Vagina (tissue), 2 donors: ENCODE measurements around the gene KCNK16. TPM values are rescaled to one million over a fixed set of nuclear protein-coding genes. Genes with fewer than 3 reads are reported as not detected.

Source experiments
- DNase-seq, 2 donors: peaks; one replicate each; pipeline ENCODE4 v3.0.0-alpha.2; 2017; ENCODE audit errors: extremely low spot score in 2 of 2
- H3K27ac ChIP-seq: fragments of 200-600 bp; sonication (generic); one replicate; pipeline ENCODE4 v1.5.1; 2019
- H3K27me3 ChIP-seq: fragments of 200-600 bp; sonication (generic); one replicate; pipeline ENCODE4 v1.5.1; 2019
- H3K36me3 ChIP-seq, 2 donors: fragments of 200-600 bp; sonication (generic); one replicate each; pipeline ENCODE4 v1.5.1; 2017 to 2019
- H3K4me1 ChIP-seq: fragments of 200-600 bp; sonication (generic); one replicate; pipeline ENCODE4 v1.5.1; 2019
- H3K4me3 ChIP-seq, 2 donors: fragments of 200-600 bp; sonication (generic); 1 replicate in 1 of 2; 2 replicates in 1 of 2; pipeline ENCODE4 v1.5.1; 2016 to 2019
- H3K9me3 ChIP-seq: fragments of 200-600 bp; sonication (generic); one replicate; pipeline ENCODE4 v1.5.1; 2019
- POLR2A ChIP-seq, 2 donors: fragments of 450-650 bp; IDR thresholded peaks; one replicate each; pipeline ENCODE4 v1.6.1; 2017; ENCODE audit warnings: antibody characterized with exemption in 2 of 2, mild to moderate bottlenecking in 2 of 2, moderate library complexity in 2 of 2
- POLR2AphosphoS5 ChIP-seq, 2 donors: sonication (generic); formaldehyde crosslinking; IDR thresholded peaks; one replicate each; pipeline ENCODE4 v1.9.0; 2017; ENCODE audit warnings: antibody characterized with exemption in 2 of 2, mild to moderate bottlenecking in 2 of 2, low read depth in 1 of 2; ENCODE audit not compliant: insufficient read depth in 1 of 2
- intact Hi-C: fragments of 100-400 bp; cut with DNase I; formaldehyde crosslinking; loops from one replicate; pipeline ENCODE4 v1.15.1; 2023
- total RNA-seq: library from RNA; depleted of rRNA; stranded (reverse); fragments of >200 nt; gene quantifications from one replicate; pipeline ENCODE4 v1.2.3, GENCODE V29; 2016
- TF ChIP-seq, protein P1 (sequence below), 3 experiments: fragments of 450-650 bp in 2 of 3; fragments of 200-600 bp in 1 of 3; sonication (generic) in 1 of 3; IDR thresholded peaks; one replicate each; pipeline ENCODE4 v1.5.1; 2017 to 2019; ENCODE audit warnings: antibody characterized with exemption in 3 of 3, mild to moderate bottlenecking in 2 of 3, moderate library complexity in 2 of 3

KCNK16 gene
- total RNA-seq, 1 donor from 2014 or later: not detected

DNA sequence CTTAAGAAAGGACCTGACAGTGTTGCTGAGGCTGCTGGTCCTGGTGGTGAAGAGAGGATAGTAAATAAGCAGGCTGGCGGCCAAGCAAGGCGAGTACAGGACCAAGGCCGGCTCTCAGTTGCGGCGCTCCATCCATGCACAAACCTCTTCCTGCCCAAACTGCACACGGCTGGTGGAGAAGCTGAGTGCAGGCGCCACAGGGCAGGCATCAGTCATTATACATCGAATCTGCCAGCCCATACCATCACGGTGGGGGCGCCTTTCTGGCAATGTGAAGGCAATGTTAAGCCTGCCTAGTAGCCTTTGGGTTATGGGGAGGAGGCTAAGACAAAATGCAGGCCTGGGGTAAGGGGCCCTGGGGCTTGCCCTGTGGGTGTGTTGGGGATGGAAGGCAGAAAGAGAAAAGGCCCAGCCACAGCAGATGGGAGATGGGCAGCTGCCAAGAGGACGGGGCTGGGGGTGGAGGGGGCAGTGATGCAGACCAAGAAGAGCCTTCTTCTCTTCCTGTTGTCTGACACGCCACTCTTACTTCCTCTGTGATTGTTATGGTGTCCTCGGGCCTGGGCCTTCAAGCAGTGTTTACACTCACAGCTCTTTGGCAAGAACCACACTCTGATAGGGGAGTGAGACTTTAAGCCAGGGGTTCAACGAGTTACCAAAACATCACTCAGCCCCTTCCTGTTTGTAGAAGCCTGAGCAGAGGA lies 20.3 kb upstream of the KCNK16 start:
- DNase-seq: no peak
- Histone ChIP-seq H3K36me3 (no peaks in the 10 kb centered on the region), H3K27ac (no peak overlapping the region), H3K4me1 (no peaks in the 10 kb centered on the region), H3K27me3 (no peaks in the 10 kb centered on the region), H3K4me3 (no peak overlapping the region), H3K9me3 (no peaks in the 10 kb centered on the region)
- intact Hi-C loops: no loop called here
- TF ChIP-seq POLR2A (IDR thresholded peaks at IDR 0.05) (no peak), POLR2AphosphoS5 (IDR thresholded peaks at IDR 0.05; ENCODE audit: insufficient read depth in 1 of 2, low read depth in 1 of 2) (no peak)
- TF ChIP-seq, protein P1, sequence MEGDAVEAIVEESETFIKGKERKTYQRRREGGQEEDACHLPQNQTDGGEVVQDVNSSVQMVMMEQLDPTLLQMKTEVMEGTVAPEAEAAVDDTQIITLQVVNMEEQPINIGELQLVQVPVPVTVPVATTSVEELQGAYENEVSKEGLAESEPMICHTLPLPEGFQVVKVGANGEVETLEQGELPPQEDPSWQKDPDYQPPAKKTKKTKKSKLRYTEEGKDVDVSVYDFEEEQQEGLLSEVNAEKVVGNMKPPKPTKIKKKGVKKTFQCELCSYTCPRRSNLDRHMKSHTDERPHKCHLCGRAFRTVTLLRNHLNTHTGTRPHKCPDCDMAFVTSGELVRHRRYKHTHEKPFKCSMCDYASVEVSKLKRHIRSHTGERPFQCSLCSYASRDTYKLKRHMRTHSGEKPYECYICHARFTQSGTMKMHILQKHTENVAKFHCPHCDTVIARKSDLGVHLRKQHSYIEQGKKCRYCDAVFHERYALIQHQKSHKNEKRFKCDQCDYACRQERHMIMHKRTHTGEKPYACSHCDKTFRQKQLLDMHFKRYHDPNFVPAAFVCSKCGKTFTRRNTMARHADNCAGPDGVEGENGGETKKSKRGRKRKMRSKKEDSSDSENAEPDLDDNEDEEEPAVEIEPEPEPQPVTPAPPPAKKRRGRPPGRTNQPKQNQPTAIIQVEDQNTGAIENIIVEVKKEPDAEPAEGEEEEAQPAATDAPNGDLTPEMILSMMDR (IDR thresholded peaks at IDR 0.05): no peak

DNA sequence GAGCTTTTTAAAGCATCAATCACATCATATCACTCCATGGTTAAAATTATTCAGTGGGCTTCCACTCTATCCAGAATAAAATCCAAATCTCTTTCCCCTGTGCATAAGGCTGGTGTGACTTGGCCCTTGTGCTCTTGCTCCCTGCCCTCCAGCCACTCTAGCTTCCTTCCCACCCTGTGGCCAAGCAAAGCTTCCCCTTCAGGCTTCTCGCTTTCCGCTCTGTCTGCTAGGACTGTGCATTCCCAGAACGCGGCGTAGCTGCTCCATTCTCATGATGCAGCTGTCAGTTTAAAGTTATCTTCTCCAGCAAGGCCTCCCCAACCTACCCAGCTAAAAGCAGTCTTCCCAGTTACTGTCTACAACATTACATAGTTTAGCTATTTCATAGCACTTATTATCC lies 19.4 kb upstream of the KCNK16 start:
- no peak for DNase-seq
- Histone ChIP-seq H3K27me3 (no peaks in the 10 kb centered on the region), H3K27ac (no peak overlapping the region), H3K36me3 (no peaks in the 10 kb centered on the region), H3K4me3 (no peak overlapping the region), H3K9me3 (no peaks in the 10 kb centered on the region), H3K4me1 (no peaks in the 10 kb centered on the region)
- no peak for TF ChIP-seq POLR2AphosphoS5 (IDR thresholded peaks at IDR 0.05; ENCODE audit: insufficient read depth in 1 of 2, low read depth in 1 of 2)
- TF ChIP-seq, protein P1 (IDR thresholded peaks at IDR 0.05): no peak
- intact Hi-C loops: no loop called here

DNA sequence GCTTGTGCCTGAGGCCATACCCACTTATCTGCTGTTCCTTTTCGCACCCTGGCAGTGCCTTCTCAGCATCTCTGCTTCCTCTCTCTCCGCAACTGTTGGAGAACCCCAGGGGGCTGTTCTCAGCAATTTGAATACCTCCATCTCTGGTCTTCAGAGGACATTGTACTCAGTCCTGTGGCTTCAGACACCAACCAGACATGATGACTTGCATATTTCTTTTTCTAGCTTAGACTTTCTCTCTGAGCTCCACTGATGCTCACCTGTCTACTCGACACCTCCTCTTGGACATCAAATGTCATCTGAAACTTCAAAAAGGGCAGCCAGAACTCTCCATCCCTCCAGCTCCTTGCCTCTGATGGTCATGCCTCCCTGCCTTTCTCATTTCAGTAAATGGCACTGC lies 18.9 kb upstream of the KCNK16 start:
- H3K4me3 ChIP-seq: no peak overlapping the region
- intact Hi-C loops: no loop called here
- no peaks in the 10 kb centered on the region for H3K36me3 ChIP-seq
- DNase-seq: no peak
- no peaks in the 10 kb centered on the region for H3K9me3 ChIP-seq
- TF ChIP-seq POLR2AphosphoS5 (IDR thresholded peaks at IDR 0.05; ENCODE audit: insufficient read depth in 1 of 2, low read depth in 1 of 2) (no peak), POLR2A (IDR thresholded peaks at IDR 0.05) (no peak)
- TF ChIP-seq, protein P1 (IDR thresholded peaks at IDR 0.05): no peak
- H3K4me1 ChIP-seq: no peaks in the 10 kb centered on the region
- H3K27ac ChIP-seq: no peak overlapping the region
- no peaks in the 10 kb centered on the region for H3K27me3 ChIP-seq

DNA sequence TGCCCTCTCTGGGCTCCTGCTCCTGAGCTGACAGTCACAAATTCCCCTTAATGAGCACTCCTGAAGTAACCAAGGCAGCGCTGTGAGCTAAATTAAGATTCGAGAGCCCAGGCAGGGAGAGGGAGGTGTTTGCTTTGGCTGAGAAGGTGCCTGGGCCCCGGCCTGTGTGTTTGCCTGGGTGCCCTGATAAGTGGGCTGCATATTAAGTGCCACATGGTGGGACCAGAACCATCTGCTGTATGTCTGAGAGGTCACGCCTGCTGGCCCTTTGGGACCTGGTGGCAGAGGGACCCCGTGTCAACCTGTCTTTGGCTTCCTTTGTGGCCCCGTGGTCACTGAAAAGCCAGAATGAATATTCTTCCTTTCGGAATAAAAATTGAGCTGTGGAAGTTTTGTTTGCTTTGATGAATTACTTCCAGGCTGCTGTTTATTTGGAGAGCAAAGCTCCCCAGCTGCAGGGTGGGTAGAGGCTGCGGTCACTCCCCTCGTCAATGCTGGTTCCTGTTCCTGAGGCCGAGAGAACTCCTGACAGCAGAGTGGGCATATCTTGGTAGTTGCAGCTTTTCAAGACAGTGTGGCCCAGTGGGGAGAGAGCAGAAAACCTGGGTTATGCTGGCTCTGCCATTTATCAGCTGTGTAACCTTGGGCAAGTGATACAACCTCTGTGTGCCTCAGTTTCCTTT lies 17.5 kb upstream of the KCNK16 start:
- no peak overlapping the region for H3K27ac ChIP-seq
- no peaks in the 10 kb centered on the region for H3K9me3 ChIP-seq
- H3K27me3 ChIP-seq: no peaks in the 10 kb centered on the region
- H3K4me1 ChIP-seq: no peaks in the 10 kb centered on the region
- no peaks in the 10 kb centered on the region for H3K36me3 ChIP-seq
- no peak for DNase-seq
- no peak for TF ChIP-seq POLR2A (IDR thresholded peaks at IDR 0.05)
- no peak for TF ChIP-seq POLR2AphosphoS5 (IDR thresholded peaks at IDR 0.05; ENCODE audit: insufficient read depth in 1 of 2, low read depth in 1 of 2)
- TF ChIP-seq, protein P1 (IDR thresholded peaks at IDR 0.05): no peak
- H3K4me3 ChIP-seq: no peak overlapping the region
- intact Hi-C loops: no loop called here
